Mesenteric fat pad (tissue), 1 donor: ENCODE results near the gene TNFSF12. TPM values are rescaled to one million over a fixed set of nuclear protein-coding genes. Genes with fewer than 3 reads are reported as not detected.

Experiments
- DNase-seq: peaks from one replicate; pipeline ENCODE4 v3.0.0-alpha.2; 2020; ENCODE audit warnings: low spot score
- total RNA-seq: library from RNA; stranded (reverse); fragmentation: NEBNext Ultra II Directional; extraction: Animal tissue kit (Norgen Biotek cat#: 25700); gene quantifications from one replicate; pipeline ENCODE4 v1.2.1, GENCODE V29; 2021
- donor health status: DM: yes; HTN: yes; CAD: no.

Gene TNFSF12
- total RNA-seq, 1 donor from 2014 or later, result 43.0 TPM

DNA sequence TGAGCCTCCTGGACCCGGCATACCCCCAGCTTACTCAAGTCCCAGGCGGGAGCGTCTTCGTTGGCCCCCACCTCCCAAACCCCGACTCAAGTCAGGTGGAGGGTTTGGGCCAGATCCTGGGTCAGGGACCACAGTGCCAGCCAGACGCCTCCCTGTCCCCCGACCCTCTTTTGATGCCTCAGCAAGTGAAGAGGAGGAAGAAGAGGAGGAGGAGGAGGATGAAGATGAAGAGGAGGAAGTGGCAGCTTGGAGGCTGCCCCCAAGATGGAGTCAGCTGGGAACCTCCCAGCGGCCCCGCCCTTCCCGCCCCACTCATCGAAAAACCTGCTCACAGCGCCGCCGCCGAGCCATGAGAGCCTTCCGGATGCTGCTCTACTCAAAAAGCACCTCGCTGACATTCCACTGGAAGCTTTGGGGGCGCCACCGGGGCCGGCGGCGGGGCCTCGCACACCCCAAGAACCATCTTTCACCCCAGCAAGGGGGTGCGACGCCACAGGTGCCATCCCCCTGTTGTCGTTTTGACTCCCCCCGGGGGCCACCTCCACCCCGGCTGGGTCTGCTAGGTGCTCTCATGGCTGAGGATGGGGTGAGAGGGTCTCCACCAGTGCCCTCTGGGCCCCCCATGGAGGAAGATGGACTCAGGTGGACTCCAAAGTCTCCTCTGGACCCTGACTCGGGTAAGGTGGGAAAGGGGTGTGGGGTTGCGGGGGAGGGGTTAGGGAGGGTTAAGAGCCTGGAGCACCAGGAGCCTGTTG lies 14.4 kb downstream of the TNFSF12 start:
- DNase-seq, result no peak

DNA sequence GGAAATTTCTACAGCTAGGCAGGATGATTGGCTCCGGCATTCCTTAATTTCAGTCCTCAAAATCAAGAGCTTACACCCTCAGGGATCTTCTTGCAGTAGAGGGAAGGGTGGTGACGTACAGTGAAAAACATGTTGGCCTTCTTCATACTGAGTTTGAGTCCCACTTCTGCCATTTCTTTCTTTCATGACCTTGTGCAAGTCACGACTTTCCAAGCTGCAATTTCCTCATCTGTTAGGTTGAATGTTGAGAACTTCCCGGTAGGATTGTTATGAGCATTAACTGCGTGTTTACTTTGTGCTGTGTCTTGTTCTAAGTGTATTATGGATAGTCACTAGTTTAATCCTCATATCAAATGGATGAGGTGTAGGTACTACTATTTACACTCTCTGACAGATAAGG lies 20.7 kb downstream of the TNFSF12 start:
- DNase-seq, result no peak

DNA sequence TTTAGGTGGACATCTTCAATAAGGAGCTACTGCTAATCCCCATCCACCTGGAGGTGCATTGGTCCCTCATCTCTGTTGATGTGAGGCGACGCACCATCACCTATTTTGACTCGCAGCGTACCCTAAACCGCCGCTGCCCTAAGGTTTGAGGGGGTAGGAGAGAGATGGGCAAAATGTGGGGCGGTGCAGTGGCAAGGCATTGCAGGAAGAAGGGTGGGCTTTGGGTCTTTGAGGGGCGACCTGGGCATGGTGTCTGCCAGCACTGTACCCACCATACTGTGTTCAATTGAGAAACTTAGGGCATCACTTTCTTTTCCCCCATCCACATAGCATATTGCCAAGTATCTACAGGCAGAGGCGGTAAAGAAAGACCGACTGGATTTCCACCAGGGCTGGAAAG lies 21.5 kb downstream of the TNFSF12 start:
- DNase-seq, result no peak

DNA sequence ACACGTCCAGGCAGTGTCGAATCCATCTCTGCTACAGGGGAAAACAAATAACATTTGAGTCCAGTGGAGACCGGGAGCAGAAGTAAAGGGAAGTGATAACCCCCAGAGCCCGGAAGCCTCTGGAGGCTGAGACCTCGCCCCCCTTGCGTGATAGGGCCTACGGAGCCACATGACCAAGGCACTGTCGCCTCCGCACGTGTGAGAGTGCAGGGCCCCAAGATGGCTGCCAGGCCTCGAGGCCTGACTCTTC lies 23.4 kb downstream of the TNFSF12 start:
- DNase-seq, result no peak

DNA sequence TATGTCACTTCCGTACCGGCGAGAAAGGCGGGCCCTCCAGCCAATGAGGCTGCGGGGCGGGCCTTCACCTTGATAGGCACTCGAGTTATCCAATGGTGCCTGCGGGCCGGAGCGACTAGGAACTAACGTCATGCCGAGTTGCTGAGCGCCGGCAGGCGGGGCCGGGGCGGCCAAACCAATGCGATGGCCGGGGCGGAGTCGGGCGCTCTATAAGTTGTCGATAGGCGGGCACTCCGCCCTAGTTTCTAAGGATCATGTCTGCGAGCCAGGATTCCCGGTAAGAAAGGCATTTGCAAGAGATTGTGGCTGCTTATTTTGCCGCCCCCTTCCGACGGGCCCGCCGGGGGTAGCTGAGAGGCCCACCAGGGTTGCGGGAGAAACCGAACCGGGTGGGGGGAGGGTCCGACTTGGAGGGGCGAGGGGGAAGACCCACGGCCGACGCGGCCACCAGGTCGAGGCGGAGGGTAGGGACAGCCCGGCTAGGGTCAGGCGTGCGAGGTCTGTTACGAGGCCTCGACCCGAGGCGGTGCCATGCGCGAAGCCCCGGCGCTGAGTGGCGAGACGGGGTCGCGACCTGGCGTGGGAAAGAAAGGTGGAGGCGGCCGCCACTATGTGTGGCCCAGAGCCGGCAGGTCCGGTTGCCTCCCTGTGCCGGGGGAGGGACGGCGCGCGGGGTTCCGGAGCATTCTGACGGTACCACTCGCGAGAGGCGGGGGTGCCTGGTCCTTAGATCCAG lies 23.9 kb downstream of the TNFSF12 start:
- DNase-seq, result peak; percentile 100

DNA sequence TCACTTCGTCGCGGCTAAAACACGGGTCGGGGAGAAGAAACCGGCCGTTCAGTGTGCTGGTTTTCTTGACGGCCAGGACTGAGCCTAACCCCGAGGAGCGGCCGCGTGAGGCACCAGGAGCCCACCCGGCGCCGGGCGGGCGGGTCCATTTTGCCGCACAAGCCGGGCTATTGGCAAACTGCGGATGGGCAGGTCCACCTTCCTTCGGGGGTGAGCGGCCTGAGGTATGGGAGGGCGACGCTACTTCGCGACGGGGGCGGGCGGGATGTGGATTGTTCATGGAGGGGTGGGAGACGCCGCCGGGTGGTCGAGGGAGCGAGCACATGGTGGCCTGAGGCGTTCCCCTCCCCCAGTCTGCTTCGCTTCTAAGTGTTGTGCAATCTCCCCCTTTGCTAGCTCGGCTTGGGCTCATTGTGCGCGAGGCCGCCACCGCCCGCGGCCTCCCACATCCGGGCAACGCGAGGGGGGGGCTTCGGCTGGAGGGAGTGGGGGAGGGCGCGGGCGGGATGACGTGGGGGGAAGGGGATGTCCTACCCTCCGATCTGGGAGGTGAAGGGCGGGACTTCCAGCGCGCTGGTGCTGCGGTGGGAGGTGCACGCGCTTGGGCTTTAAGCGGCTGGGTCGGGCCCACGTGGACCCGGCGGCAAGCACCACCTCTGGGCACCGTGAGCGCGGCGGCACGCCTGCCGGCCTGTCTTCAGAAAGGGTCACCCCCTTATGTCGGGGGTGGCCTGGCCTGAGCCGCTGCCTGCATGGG lies 24.6 kb downstream of the TNFSF12 start:
- DNase-seq, result peak; percentile 95

DNA sequence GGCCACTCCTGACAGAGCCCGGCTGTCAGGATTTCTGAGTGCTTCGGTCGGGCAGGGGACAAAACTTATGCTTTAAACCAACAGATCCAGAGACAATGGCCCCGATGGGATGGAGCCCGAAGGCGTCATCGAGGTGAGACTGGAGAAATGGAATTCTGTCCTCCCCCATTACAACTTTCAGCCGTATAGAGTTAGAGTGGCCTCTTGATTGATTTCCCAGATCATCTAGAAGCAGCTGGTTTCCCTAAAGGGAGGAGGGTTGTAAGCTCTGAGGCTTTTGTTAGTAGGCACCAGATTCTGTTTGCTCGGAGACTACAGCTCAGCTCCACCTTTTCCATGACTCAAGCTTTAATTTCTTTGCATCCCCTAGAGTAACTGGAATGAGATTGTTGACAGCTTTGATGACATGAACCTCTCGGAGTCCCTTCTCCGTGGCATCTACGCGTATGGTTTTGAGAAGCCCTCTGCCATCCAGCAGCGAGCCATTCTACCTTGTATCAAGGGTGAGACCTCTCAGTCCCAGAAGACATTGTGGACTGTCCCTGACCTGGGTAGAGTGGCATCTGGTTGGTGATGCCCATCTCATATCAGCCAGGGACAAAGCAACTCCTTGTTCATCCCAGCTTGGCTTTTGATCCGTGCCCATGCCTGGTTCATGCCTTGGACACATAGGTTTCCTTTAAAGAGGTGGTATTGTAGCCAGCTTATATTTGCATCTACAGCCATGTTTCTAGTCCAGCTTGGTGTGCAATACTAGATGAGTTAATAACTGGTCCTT lies 25.5 kb downstream of the TNFSF12 start:
- DNase-seq, result no peak

DNA sequence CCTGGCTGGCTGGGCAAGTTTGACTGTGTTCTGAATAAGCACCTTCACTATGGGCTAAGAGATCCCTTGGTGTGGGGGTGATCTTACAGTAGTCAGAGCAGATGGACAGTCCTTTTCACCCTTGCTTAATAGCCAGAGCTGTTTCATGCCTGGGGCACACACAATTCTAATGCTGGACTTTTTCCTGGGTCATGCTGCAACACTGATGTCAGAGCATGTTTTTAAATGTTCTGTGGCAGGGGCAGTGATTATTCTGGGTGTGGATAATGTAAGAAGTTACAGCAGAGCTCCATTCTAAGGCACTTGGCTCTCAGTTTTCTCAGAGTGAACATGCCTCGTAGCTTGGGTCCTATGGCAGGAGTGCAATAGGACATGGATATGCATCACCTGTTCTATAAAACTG lies 26.6 kb downstream of the TNFSF12 start:
- no peak for DNase-seq

DNA sequence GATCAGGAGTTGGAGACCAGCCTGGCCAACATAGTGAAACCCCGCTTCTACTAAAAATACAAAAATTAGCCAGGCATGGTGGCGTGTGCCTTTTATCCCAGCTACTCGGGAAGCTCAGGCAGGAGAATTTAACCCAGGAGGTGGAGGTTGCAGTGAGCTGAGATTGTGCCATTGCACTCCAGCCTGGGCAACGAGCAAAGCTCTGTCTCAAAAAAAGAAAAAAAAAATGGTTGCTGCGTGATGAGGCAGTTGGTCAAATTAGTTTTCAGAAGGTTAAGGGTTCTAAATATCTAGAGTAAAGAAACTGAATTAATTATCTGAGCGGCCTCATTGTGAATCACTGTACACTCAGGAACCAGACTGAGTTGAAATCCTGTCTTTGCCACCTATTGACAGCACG lies 27.1 kb downstream of the TNFSF12 start:
- DNase-seq, result no peak

DNA sequence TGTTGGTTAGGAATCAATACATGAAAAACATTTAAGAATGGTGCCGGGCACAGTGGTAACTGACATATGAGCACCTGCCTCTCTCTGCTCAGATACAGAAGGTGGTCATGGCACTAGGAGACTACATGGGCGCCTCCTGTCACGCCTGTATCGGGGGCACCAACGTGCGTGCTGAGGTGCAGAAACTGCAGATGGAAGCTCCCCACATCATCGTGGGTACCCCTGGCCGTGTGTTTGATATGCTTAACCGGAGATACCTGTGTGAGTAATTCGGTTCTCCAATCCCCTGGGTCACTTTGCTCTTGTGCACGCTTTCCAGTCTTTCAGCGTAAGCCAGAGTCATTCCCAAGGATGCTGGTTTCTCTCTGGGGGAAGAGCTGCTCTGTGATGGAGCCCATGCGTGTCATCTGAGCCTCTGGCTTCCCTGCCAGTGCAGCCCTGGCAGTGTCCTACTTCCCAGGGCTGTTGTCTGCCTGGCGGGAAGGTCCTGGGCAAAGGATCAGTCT lies 27.6 kb downstream of the TNFSF12 start:
- no peak for DNase-seq

DNA sequence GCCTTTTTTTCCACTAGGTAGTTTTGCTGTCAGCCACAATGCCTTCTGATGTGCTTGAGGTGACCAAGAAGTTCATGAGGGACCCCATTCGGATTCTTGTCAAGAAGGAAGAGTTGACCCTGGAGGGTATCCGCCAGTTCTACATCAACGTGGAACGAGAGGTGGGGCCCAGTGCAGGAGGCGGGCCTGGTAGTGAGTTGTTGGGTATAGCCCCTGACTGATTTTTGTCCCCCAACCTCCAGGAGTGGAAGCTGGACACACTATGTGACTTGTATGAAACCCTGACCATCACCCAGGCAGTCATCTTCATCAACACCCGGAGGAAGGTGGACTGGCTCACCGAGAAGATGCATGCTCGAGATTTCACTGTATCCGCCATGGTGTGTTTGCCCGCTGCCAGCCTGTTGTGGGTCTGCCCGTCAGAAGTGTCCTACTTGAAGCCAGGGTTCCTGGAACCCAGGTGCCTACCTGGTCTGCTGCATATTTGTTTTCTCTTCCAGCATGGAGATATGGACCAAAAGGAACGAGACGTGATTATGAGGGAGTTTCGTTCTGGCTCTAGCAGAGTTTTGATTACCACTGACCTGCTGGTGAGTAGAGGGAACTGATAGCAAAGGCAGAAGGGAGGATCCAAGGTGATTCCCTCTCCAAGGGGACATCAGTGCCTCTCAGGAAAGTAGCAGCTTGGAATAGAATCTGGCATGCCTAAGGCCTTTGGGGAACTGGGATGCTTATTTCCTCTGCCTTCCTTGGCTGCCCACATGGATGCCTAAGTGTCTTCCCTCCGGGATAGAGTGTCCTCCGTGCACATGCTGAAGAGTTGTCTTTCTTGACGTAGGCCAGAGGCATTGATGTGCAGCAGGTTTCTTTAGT lies 28.7 kb downstream of the TNFSF12 start:
- no peak for DNase-seq

DNA sequence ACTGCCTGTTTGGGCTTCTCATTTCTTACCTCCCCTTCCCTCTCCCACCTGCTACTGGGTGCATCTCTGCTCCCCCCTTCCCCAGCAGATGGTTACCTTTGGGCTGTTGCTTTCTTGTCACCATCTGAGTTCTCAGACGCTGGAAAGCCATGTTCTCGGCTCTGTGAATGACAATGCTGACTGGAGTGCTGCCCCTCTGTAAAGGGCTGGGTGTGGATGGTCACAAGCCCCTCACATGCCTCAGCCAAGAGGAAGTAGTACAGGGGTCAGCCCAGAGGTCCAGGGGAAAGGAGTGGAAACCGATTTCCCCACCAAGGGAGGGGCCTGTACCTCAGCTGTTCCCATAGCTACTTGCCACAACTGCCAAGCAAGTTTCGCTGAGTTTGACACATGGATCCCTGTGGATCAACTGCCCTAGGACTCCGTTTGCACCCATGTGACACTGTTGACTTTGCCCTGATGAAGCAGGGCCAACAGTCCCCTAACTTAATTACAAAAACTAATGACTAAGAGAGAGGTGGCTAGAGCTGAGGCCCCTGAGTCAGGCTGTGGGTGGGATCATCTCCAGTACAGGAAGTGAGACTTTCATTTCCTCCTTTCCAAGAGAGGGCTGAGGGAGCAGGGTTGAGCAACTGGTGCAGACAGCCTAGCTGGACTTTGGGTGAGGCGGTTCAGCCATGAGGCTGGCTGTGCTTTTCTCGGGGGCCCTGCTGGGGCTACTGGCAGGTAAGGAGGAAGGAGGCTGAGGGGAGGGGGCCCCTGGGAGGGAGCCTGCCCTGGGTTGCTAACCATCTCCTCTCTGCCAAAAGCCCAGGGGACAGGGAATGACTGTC lies 30.4 kb downstream of the TNFSF12 start, which contains the start of gene CD68:
Gene CD68 (plus strand): TSS at position 638 of the 833 bp plus-strand sequence. CDS start 40 bp downstream, at position 678.
- DNase-seq, result no peak

DNA sequence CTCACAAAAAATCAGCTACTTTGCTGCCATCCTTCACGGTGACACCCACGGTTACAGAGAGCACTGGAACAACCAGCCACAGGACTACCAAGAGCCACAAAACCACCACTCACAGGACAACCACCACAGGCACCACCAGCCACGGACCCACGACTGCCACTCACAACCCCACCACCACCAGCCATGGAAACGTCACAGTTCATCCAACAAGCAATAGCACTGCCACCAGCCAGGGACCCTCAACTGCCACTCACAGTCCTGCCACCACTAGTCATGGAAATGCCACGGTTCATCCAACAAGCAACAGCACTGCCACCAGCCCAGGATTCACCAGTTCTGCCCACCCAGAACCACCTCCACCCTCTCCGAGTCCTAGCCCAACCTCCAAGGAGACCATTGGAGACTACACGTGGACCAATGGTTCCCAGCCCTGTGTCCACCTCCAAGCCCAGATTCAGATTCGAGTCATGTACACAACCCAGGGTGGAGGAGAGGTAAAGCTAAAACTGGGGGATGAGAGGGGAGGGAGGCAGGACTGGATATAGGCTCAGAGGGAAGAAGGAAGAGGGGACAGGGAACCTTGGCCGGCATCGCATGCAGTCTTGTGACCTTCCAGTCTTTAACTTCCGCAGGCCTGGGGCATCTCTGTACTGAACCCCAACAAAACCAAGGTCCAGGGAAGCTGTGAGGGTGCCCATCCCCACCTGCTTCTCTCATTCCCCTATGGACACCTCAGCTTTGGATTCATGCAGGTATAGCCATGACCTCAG lies 31.2 kb downstream of the TNFSF12 start:
- DNase-seq, result no peak

DNA sequence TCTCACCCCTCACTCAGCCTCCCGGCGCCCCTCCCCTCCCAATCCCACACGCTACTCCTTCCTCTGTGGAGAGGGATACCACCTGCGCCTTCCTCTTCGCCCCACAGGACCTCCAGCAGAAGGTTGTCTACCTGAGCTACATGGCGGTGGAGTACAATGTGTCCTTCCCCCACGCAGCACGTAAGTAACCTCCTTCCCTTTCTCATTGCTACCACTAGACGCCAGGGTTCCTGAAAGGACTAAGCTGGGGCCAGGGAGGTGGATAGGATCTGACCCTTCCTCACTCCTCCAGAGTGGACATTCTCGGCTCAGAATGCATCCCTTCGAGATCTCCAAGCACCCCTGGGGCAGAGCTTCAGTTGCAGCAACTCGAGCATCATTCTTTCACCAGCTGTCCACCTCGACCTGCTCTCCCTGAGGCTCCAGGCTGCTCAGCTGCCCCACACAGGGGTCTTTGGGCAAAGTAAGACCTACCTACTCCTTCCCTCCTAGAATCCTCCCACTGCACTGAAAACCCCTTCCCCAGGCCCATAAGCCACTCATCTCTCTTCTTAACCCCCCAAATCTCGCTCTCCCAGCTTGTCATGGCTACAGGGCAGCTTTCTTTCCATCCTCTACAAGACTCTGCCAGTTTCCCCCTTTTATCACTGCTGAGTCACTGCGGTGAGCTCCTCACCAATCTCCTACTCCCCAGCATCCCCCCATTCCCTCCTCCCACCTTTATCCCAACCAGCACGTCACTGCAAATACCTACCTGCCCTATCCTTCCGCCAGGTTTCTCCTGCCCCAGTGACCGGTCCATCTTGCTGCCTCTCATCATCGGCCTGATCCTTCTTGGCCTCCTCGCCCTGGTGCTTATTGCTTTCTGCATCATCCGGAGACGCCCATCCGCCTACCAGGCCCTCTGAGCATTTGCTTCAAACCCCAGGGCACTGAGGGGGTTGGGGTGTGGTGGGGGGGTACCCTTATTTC lies 32.0 kb downstream of the TNFSF12 start:
- DNase-seq, result no peak

DNA sequence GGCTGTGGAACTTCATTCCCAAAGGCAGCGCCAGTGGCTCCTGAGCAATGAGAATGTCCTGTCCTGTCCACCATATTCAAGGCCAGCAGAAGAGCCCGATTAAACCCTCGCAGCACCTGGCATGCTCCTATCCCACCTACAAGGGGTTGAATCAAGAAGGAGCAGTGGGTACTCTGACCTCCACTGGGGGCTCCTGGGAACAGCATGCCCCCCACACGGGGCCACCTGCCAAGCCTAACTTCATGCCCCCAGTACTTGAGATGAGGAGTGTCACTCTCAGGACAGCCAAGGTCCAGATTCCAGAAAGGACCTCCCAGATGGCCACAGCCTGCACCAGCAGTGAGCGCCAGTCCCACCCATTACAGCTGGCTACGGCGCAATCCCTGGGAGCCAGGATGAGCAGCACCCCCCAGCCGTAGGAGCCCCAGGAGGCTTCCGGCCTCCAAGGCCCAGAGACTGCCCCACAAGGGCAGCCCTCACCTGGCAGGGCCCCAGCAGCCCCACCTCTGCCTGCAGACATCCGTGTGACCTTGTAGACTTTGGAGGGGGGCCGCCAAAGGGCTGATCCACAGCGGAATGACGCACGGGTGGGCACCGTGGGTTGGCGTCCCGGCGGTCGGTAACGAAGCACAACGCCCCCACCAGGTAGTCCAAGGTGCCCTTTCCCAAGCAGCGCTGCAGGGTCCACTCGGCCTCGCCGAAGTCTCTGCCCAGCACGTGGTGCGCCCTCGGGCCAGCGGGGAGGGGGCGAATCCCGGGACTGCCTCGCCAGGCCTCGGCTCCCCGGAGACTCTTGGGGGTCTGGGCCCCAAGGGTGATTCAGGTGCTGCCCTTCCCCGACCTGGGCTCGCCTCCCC lies 33.8 kb downstream of the TNFSF12 start:
- no peak for DNase-seq
